ENCODE data around the gene PARD3.

- no peak for TF ChIP-seq CTCF (IDR thresholded peaks at IDR 0.05)
- TF ChIP-seq POLR2AphosphoS5 (IDR thresholded peaks at IDR 0.05), result no peak
- no peak for TF ChIP-seq POLR2A (IDR thresholded peaks at IDR 0.05)
Measured at GRCh38 chr10:34426041-34426440, 389.1 kb downstream of the PARD3 start.
